GM19324 (cell line): ENCODE results near the gene RBP2.

Experiments used
- ATAC-seq: cut with Tn5 transposase; IDR thresholded peaks from one replicate; pipeline ENCODE4 v1.9.1; 2021; ENCODE audit warnings: mild to moderate bottlenecking, moderate library complexity; ENCODE audit not compliant: unreplicated experiment, low FRiP score

The RBP2 gene

DNA sequence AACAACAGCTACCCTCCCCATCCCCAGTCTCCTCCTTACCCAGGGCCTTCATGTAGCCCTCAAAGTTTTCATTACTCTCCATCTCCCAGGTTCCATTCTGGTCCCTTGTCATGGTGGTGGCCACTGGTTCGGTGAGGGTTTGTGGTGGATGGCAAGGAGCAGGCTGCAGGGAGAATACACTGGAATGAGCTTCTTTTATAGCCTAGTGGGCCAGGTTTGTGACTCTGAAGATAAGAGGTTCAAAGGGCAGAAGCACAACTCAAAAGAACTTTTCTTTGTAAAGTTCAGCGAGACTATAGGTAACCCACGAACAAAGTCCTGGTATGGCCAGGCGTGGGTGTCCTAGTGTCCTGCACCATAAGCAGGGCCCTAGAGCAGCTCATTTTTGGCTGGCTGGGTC lies at the start of gene RBP2:
TSS of gene RBP2 (minus strand) at position 169 of the 400 bp plus-strand sequence. CDS start at position 112, 57 bp downstream.
- ATAC-seq = no peak

DNA sequence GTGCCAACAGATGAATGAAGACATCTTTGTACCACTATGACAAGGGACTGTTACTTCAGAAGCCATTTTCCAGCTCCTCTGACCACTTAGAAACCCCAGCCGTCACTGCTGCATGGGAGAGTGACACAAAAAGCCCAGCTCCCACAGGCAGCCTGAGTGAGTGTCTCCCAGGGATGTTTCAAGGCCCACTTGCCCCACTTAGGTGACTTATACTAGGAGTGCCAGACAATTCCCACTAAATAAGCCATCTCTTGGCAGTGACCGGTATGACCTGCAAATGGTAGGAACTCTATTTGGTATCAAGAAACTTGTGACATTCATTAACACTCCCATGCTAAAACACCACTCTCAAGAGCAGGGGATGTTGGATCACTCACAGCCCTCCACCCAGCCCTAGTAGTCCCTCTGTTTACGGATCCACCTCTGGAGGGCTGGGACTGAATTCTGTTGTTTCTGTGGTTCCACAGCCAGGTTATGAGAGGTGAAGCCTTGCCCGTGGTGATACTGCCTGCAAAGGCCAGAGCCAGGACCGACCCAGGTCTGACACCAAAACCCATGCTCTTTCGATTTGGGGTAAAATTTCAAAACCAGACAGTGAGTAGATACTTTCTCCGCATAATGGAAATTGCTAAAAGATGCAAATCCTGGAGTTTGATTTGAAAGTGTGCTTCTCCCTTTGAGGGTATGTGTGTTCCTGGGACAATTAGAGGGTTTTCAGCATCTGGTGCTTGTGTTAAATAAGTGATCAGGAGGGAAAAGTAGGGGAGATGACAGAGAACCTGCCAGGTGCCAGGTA lies 48.7 kb upstream of the RBP2 start:
- ATAC-seq = no peak

DNA sequence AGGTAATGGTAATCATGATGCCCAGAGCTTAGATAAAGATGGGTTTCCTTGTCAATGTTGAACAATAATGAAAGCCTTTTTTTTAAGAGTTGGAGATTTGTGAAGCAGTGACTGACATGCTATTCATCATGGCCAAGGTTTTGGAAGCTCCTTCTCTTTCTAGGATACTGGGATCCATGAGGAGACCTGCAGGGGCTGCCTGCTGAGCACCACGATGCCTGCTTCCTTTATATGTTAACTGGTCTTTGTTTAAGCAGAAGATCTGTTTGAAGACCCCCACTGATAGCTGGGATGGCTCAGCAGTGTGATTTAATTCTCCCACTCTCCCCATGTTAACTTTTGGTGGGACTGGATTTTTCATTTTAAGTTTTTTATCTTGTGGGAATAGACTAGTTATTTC lies 47.4 kb upstream of the RBP2 start:
- ATAC-seq = no peak

DNA sequence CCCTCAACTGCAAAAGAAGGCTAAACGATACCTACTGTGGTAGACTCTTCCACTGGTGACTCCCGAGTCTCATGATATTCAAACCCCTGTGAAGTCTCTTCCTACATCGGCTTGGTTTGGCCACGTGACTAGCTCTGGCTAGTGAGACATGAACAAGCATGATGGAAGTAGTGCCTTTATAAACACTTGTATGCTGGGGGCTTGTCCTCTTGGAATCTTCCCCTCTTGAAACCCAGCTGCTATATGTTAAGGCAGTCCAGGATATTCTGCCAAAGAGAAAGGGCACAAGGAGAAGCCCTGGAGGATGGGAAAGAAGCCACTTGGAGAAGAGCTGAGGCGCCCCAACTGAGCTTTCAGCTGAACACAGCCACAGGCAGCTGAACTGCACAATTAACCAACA lies 46.9 kb upstream of the RBP2 start:
- ATAC-seq = no peak

DNA sequence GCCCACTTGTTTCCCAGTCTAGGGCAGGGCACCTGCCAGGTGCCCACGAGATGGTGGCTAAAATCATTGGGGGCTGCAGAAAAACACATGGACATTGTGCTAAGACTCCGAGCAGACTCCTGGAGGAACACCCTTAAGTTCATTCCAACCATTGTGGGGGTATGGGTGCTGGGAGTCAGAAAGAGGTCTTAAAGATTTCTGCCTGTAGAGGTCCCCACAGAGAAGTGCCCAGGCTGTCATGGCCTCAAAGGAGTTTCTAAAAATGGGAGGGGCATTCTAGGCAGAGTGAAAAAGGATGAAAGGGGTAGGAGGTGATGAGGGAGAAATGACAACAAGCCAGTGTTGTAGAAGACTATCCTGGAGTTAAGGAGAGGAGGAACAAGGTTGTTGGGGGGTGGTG lies 46.1 kb upstream of the RBP2 start:
- no peak for ATAC-seq

DNA sequence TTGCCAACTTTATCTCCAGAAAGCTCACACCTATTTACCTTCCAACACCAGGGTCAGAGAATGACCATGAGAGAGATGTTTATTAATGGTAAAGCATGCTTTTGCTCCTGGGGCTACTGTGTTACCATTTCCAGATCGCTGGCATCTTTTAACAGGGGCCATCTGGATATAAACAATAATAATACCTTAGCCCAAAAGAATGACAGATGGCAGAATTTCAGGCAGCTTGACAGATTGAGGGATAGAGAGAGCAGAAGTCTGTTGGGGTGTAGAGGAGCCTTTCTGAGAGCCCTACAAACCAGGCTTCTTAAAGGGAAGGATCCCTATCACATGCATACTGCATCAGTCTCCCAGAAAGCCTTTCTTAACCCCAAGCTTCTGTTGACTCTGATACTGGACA lies 45.5 kb upstream of the RBP2 start:
- no peak for ATAC-seq

DNA sequence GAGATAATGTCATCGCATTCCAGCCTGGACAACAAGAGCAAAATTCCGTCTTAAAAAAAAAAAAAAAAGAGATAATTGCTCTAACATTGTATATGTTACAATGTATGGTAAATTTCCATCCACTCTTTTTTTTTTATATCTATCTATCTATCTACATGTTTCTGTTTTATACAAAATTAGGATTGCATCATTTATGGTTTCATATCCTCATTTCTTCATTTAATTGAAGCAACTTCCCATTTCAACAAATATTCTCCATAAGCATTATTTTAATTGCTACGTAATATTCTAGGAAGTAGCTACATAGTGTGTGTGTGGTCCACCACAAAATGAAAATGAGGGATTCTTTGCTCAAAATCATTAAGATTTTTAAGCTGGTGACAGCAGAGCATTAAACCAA lies 44.8 kb upstream of the RBP2 start:
- ATAC-seq = no peak

DNA sequence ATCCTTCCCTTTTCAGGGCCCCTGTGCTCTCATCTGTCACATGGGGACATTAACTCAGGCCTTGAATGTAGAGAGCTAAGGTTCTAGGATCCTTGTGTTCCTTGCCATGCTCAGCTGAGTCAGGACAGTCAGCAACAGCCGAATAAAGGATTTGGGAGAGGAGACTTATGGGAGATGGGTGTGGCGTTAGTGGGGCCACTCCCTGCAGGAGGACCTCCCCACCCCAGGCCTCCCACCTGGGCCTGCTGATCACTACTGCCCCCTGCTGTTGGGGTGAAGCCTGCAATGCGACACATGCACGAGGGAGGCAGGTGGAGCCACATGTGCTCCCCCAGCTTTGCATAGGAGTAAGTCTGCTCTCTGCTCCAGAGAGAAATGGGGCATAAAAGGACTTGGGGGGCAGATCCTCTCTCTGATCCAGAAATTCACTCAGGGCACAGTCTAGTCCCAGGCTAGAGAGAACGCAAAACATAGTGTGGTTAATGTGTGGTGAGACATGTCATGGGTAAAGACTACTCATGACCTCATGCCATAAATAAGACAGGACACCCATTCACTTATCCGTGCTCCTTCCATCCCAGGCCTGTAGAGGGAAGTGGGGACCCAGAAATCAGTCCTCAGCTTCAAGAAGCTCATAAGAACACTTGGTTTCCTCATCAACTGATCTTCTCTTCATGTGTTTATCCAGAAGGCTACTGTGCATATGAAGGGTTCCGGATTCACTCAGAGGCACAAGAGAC lies 43.9 kb upstream of the RBP2 start:
- ATAC-seq = no peak

DNA sequence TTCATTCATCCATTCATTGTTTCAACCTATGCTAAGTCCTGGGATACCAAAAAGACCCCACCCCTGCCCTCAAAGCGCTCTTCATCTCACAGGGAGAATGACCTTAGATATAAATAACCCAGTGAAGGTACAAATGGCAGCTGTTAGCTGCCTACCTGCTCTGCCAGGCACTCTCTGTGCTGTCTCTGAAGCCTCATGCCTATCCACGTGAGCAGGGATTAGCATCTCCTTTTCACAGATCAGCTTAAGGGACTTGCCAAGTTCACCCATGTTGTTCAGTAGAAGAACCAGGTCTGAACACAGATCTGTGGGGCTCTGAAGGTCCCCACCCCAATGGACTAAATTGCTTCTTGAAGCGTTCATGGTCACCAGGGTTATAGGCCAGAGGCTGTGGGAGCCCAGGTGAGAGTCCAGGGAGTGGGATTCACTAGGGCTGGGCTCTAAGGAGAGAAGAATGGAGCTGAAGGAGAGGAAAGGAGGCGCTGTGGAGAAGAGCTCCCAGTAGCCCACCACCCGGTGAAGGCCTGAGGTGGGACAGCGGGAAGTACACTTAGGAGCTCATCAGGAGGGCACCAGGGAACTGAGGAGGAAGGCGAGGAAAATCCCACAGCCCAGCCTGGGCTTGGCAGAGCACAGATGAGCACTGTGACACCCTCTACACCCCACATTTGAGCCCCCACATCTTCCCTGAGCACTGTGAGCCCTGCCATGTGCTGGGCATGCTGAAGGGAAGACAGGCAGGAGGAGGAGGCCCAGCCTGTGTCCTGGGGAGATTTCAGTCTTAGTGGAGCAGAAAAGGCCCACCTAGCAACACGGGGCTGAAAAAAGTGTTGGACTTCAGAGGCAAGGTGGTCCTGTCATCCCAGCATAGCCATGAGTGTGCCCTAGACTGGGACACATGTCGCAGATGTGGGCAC lies 42.9 kb upstream of the RBP2 start:
- ATAC-seq = no peak

DNA sequence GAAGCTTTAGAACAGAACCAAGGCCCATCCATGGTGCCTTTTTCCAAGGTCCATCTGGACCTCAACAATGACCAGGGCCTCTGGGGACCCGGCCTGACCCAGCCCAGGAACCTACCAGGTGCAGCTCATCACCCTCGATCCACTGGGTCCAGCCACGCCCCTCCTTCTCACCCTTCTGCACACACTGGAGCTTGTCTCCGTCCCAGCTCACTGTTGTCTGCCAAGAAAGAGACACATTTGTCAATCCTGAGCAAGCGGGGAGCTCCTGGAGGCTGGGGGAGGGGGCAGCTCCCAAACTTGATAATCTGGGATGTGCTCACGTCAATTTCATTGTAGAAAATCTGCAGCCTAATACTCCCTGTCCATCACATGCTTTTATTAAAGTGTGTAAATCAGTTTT lies 42.0 kb upstream of the RBP2 start:
- ATAC-seq = no peak

DNA sequence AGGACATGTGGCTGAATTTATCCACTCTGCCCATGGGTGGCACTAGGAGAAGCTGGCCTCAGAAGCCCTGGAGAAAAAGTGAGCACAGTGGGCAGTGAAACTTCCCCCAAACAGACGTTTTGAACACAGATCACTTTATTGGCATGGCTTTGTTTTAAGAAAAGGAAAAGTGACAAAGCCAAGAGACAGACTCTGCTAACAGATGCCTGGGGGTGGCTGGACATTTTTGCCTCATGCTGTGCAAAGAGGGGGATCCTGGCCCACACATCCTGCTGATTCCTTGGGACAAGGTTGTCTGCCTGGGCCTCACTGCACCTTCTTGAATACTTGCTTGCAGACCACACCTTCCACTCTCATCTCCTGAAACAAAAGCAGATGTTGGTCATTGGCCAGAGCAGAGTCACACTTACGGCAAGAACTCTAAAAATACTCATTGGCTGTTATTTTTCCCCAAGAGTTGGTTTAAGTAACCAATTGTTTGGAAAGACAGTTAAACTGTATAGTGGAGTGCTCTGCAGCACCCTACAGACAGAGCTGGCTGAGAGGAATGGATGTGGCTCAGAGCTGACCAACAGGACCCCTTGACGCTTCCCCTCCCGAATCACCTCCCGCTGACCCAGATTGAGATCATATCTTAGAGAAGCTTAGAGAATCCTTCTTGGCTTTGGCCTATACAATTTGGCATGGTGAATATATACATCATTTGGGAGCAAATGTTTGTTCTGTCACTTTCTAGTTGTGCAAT lies 41.2 kb upstream of the RBP2 start:
- ATAC-seq = no peak

DNA sequence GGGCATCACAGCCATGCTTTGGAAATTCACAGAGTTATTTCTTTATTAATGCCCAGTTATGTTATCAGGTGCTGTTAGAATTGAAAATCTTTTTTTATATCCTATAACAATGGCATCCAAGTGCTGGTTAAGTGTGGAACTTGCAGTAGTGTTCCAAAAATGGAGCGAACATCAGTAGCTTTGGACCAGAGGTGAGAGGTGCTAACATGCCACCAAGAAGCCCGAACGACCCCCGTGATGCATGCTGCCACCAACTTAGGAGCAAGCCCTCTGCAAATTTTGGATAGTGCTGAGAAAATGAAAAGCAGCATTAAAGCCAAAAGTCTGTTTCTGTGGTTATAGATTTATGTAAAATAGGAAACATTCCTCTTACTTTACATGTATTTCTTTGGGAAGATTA lies 38.4 kb upstream of the RBP2 start:
- no peak for ATAC-seq

DNA sequence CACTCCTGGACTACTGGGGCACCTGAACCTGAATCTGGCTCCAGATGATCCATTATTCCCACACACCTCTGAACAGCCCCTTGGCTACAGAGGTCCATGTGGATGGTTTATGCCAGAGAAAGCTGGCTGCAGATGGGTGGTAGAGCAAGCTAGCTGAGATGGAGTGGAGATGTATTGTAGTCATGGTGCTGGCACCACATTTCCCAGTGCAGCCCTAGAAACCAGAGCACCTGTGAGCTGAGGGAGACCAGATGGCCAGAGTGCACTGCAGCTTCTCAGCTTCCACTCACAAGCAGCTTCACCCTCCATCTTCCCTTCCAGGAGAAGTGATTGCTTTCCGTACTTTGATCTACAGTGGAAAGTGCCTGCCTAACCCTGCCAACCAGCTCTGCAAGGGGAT lies 33.3 kb upstream of the RBP2 start:
- no peak for ATAC-seq

DNA sequence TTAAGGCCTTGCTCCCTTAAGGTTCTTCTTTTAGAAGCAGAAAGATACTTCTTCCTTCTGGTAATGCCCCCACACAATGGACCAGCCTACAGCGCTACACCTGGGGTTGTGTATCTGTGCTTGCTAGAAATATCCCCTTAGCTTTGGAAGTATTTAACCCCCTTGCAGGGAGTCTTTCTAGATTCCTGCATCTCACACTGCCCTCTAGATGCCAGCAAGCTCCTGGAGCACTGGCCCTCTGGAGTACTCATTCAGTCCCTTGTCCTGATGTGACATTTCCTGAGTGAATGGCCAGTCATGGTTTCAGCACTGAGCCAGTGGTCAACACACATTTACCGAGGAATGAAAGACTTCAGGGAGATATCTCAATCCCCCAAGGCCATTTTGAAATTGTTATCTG lies 30.4 kb upstream of the RBP2 start:
- no peak for ATAC-seq

DNA sequence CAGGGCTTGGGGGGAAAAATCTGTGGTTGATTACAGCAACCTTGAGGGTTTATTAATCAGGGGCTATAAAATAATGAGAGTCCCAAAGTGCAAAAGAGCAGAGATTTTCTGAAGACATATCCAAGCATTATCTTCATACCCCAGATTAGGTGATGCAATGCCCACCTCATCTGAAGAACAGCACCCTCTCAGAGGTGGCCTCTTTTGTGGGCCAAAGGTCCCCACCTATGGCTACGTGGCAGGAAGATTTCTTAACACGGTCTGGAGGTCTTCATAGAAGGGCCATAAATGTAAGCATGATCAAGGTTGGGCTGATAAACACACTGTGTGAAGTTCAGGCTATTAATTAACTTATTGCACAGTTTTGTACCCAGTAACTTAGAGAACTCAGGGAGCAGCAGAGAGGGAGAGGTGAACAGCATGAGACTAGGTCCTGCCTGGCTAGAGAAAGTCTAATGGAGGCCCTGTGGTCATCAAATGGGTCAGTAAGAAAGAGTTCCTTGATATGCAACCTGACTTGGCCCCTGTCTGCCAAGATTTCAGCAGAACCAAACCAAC lies 29.6 kb upstream of the RBP2 start:
- ATAC-seq = no peak

DNA sequence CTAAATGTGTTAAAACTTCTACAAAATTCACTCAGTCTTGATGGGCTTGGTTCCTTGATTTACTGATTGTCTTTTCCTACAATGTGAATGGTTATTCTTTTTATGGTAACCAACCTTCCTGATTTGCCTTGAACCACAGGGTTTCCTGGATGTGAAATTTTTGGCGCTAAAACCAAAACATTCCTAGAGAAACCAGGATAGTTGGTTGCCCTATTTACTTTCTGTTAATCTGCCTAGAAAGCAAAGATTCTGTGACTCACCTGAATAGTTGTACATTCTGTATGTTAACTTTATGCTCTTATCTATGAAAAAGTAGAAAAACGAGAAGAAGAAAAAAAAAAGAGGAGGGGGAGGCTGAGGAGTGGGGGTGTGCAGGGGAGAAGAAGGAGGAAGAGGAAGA lies 23.2 kb upstream of the RBP2 start:
- no peak for ATAC-seq

DNA sequence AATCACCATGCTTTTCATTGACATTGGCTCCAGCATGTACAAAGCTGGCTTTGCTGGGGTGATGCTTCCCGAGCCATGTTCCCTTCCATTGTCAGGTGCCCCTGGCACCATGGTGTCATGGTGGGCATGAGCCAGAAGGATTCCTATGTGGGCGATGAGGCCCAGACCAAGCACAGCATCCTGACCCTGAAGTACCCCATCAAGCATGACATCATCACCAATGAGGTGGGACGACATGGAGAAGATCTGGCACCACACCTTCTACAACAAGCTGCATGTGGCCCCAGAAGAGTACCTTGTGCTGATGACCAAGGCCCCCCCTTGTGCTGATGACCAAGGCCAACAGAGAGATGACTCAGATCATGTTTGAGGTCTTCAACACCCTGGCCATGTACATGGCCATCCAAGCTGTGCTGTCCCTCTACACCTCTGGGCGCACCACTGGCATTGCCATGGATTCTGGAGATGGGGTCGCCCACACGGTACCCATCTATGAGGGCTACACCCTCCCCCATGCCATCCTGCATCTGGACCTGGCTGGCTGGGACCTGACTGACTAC lies 17.6 kb upstream of the RBP2 start:
- no peak for ATAC-seq

DNA sequence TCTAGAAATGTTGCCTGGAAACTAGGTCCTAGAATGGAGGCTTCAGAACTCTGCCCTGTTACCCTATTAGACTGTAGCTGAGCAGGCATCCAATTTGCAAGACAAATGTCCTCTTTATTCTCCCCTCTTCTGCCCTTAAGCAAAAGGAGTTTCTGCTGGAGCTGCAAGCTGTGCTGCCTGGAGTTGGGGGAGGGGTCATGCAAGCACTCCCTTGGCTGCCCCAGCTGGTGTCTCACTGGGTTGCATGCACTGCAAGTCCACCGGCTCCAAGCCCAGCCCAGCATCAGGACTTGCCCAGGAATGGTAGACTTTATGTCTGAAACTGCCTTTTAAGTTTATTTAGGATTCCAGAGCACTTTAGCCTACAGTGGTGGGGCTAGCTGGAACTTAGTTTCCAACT lies 15.7 kb upstream of the RBP2 start:
- no peak for ATAC-seq

DNA sequence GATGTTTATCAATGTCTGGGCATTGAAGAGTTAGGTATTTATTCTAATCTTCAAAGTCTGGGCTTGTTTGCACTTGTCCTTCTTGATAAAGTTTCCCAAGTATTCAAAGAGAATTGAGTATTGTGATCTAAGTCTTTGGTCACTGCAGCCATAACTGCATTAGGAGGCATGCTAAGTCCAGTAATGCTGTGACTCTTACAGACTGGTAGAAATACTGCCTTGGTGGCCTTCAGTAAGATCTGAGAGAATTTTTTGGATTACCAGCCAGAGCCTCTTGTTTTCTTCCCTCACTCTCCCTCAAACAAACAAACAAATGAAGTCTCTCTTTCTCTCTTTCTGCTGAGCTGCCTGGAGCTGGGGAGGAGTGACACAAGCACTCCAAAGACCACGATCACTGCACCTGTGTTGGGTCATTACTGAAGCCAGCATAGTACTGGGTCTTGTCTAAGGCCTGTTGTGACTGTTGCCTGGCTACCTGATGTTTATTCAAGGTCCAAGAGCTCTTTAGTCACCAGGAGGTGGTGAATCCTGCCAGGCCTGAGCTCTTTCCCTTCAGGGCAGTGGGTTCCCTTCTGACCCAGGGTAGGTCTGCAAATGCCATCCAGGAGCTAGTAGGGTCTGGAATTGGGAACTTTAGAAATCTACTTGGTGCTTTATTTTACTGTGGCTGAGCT lies 14.8 kb upstream of the RBP2 start:
- ATAC-seq = no peak
